CD4-positive, alpha-beta T cell (primary cell): ENCODE measurements around the gene CRNKL1. TPM values are rescaled to one million over a fixed set of nuclear protein-coding genes. Genes with fewer than 3 reads are reported as not detected.

Experiments
- ATAC-seq: fragments of 200-7000 bp; cut with Tn5 transposase; one replicate; pipeline ENCODE4 v1.10.0; 2022; ENCODE audit warnings: mild to moderate bottlenecking; ENCODE audit not compliant: poor library complexity
- CTCF ChIA-PET: fragments of 350-600 bp; sonication (Branson Sonifier 250); formaldehyde crosslinking; loops from one replicate; lab custom pipeline; 2021; ENCODE audit warnings: antibody characterized with exemption, inconsistent platforms; lab: Charles Lee
- POLR2A ChIA-PET: fragments of 350-600 bp; sonication (Branson Sonifier 250); formaldehyde crosslinking; loops from one replicate; lab custom pipeline; 2021; ENCODE audit warnings: antibody characterized with exemption, inconsistent platforms; lab: Charles Lee
- DNase-seq, 14 experiments: peaks; one replicate each; pipeline ENCODE4 v3.0.0-alpha.2; 2013 to 2020; ENCODE audit warnings: mixed read lengths in 2 of 14
- H3K27ac ChIP-seq, 2 donors: one replicate each; pipeline versions ENCODE4 v1.5.1 to v1.7.0; 2013; ENCODE audit warnings: low read length in 2 of 2, low read depth in 1 of 2, mild to moderate bottlenecking in 1 of 2
- H3K27me3 ChIP-seq, 2 experiments: 1 replicate in 1 of 2; 2 replicates in 1 of 2; pipeline versions ENCODE4 v1.6.1 to v1.7.0; 2013; ENCODE audit warnings: low read length in 2 of 2, control low read depth in 1 of 2, mild to moderate bottlenecking in 1 of 2, moderate library complexity in 1 of 2; ENCODE audit not compliant: insufficient read depth in 2 of 2, control insufficient read depth in 1 of 2
- H3K36me3 ChIP-seq: one replicate; pipeline ENCODE4 v1.6.1; 2013; ENCODE audit warnings: low read length, control low read depth; ENCODE audit not compliant: insufficient read depth
- H3K4me1 ChIP-seq: one replicate; pipeline ENCODE4 v1.6.1; 2013; ENCODE audit warnings: low read length, control low read depth; ENCODE audit not compliant: insufficient read depth
- H3K4me3 ChIP-seq: one replicate; pipeline ENCODE4 v1.5.1; 2013; ENCODE audit warnings: mild to moderate bottlenecking, low read length, moderate library complexity
- H3K9me3 ChIP-seq, 2 experiments: 1 replicate in 1 of 2; 2 replicates in 1 of 2; pipeline versions ENCODE4 v1.6.1 to v1.7.0; 2013; ENCODE audit warnings: low read length in 2 of 2, mild to moderate bottlenecking in 2 of 2, control low read depth in 1 of 2, moderate library complexity in 1 of 2; ENCODE audit not compliant: control insufficient read depth in 1 of 2, insufficient read depth in 1 of 2
- H3K27ac Mint-ChIP-seq: one replicate; pipeline ENCODE4 v1.8.0; 2020; ENCODE audit warnings: mixed read lengths
- H3K27me3 Mint-ChIP-seq: one replicate; pipeline ENCODE4 v1.8.0; 2021; ENCODE audit warnings: mixed read lengths
- H3K36me3 Mint-ChIP-seq: one replicate; pipeline ENCODE4 v1.8.0; 2021; ENCODE audit warnings: low read depth, mixed read lengths
- H3K4me1 Mint-ChIP-seq: one replicate; pipeline ENCODE4 v1.8.0; 2021; ENCODE audit warnings: low read depth, mixed read lengths
- H3K4me3 Mint-ChIP-seq: one replicate; pipeline ENCODE4 v1.8.0; 2020; ENCODE audit warnings: mild to moderate bottlenecking, mixed read lengths
- H3K9me3 Mint-ChIP-seq: one replicate; pipeline ENCODE4 v1.8.0; 2020; ENCODE audit warnings: mixed read lengths
- intact Hi-C, 2 experiments: fragments of 100-400 bp; cut with DNase I in 1 of 2; cut with micrococcal nuclease in 1 of 2; formaldehyde crosslinking; loops; one replicate each; pipeline versions ENCODE4 v1.15.1 to v1.9.0; 2023 to 2025; cut with DNase I, micrococcal nuclease
- total RNA-seq, 174 experiments: library from RNA in 2 of 174; stranded (reverse) in 2 of 174; gene quantifications; one replicate each; pipeline ENCODE4 v1.2.3 and lab custom pipeline; 2021 to 2026
- TF ChIP-seq, protein P1 (sequence below): fragments of 200-600 bp; IDR thresholded peaks from one replicate; pipeline ENCODE4 v1.8.0; 2022; ENCODE audit warnings: antibody characterized with exemption, mild to moderate bottlenecking

CRNKL1 gene
- total RNA-seq, 2 experiments from 2014 or later = 24.3 to 26.1 TPM

DNA sequence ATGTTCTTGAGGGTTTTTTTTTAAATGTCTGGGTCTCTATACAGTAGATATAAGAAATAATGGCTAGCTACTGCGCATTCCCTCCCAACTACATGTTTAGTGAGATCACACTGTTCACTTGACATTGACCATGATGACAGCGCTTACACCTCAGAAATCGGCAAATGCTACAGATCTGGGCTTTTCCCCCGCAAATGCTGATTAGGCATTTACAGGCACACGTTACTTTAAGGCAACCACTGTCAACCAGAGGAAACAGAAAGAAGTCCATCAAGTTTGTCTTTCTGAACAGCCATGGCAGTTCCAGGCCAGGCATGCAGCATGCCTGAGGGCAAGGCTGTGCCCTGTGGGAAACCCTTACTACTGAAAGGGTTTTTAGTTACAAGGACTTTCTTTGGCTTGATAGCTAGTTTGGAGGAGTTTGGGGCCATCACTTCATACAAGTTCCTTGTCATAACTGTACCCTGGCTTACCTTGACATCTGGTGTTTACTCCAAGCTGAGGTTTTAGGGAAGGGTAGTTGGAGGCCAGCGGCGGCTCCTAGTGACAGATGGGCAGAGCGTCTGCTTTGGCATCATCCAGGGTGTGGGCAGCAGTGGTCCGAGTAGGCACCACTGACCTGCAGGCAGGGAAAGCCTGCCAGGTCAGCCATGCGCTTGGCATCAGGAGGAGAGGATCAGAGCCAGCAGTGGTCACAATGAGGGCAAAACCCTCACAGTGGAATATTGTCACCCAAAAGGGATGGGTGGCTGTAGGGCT lies 43.0 kb upstream of the CRNKL1 start:
- intact Hi-C loops = no loop called here
- H3K9me3 Mint-ChIP-seq = no peaks in the 10 kb centered on the region
- Histone ChIP-seq H3K27me3 (no peaks in the 10 kb centered on the region), H3K4me1 (no peaks in the 10 kb centered on the region), H3K4me3 (no peak overlapping the region), H3K9me3 (no peaks in the 10 kb centered on the region), H3K27ac (no peak overlapping the region), H3K36me3 (no peaks in the 10 kb centered on the region)
- H3K4me1 Mint-ChIP-seq = no peaks in the 10 kb centered on the region
- no peaks in the 10 kb centered on the region for H3K36me3 Mint-ChIP-seq
- H3K27me3 Mint-ChIP-seq = peaks cover 18% of the 10 kb centered on the region
- no peak for DNase-seq
- no peak overlapping the region for H3K4me3 Mint-ChIP-seq
- ATAC-seq = no peak
- TF ChIP-seq, protein P1, sequence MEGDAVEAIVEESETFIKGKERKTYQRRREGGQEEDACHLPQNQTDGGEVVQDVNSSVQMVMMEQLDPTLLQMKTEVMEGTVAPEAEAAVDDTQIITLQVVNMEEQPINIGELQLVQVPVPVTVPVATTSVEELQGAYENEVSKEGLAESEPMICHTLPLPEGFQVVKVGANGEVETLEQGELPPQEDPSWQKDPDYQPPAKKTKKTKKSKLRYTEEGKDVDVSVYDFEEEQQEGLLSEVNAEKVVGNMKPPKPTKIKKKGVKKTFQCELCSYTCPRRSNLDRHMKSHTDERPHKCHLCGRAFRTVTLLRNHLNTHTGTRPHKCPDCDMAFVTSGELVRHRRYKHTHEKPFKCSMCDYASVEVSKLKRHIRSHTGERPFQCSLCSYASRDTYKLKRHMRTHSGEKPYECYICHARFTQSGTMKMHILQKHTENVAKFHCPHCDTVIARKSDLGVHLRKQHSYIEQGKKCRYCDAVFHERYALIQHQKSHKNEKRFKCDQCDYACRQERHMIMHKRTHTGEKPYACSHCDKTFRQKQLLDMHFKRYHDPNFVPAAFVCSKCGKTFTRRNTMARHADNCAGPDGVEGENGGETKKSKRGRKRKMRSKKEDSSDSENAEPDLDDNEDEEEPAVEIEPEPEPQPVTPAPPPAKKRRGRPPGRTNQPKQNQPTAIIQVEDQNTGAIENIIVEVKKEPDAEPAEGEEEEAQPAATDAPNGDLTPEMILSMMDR = no peak
- POLR2A ChIA-PET = no interaction called here
- CTCF ChIA-PET = no interaction called here
- no peak overlapping the region for H3K27ac Mint-ChIP-seq

DNA sequence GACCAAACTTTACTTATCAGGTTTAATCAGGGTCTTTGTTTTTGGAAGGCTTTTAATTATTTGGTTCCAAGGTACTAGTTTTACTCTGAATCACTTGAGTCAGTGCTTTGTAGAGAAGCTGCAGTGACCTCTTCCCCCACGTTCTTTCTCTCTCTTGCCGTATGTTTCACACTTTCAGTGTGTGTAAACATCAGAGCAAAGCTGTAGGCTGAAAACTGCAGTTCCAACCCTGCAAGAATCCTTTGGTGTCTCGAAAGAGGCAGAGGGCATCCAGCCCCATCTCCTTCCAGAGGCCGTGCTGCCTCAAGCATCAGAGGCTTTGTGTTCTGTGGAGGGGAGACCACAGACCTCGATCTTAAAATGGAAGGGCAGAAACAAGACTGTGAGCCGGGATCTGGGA lies 42.1 kb upstream of the CRNKL1 start:
- no peaks in the 10 kb centered on the region for H3K4me1 ChIP-seq
- H3K27me3 Mint-ChIP-seq = peaks cover 13% of the 10 kb centered on the region
- no peaks in the 10 kb centered on the region for H3K9me3 Mint-ChIP-seq
- ChIA-PET POLR2A (no interaction called here), CTCF (no interaction called here)
- no peaks in the 10 kb centered on the region for H3K36me3 ChIP-seq
- DNase-seq (no peak), ATAC-seq (no peak)
- no peak overlapping the region for H3K4me3 Mint-ChIP-seq
- no peak overlapping the region for H3K27ac ChIP-seq
- H3K4me3 ChIP-seq = no peak overlapping the region
- H3K27ac Mint-ChIP-seq = no peak overlapping the region
- H3K27me3 ChIP-seq = no peaks in the 10 kb centered on the region
- no peaks in the 10 kb centered on the region for H3K4me1 Mint-ChIP-seq
- TF ChIP-seq, protein P1 = no peak
- no peaks in the 10 kb centered on the region for H3K9me3 ChIP-seq
- H3K36me3 Mint-ChIP-seq = no peaks in the 10 kb centered on the region
- intact Hi-C loops = no loop called here

DNA sequence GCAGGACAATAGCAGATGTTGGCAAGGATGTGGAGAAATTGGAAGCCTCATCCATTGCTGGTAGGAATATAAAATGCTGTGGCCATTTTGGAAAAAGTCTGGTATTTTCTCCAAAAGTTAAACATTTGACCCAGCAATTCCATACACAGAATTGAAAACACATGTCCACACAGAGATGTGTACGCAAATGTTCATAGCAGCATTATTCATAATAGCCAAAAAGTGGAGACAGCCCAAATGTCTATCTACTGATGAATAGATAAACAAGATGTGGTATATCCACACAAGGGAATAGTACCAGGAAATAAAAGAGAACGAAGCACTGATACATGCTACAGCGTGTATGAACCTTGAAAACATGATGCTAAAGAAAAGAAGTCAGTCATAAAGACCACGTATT lies 40.6 kb upstream of the CRNKL1 start:
- no peak overlapping the region for H3K4me3 ChIP-seq
- no peaks in the 10 kb centered on the region for H3K9me3 ChIP-seq
- H3K27me3 Mint-ChIP-seq = peaks cover 5% of the 10 kb centered on the region
- H3K9me3 Mint-ChIP-seq = no peaks in the 10 kb centered on the region
- no peaks in the 10 kb centered on the region for H3K4me1 ChIP-seq
- H3K4me1 Mint-ChIP-seq = no peaks in the 10 kb centered on the region
- no peaks in the 10 kb centered on the region for H3K36me3 ChIP-seq
- H3K27ac ChIP-seq = no peak overlapping the region
- DNase-seq (no peak), ATAC-seq (no peak)
- POLR2A ChIA-PET = no interaction called here
- H3K27me3 ChIP-seq = no peaks in the 10 kb centered on the region
- H3K4me3 Mint-ChIP-seq = no peak overlapping the region
- intact Hi-C loops = no loop called here
- TF ChIP-seq, protein P1 = no peak
- H3K27ac Mint-ChIP-seq = no peak overlapping the region
- no peaks in the 10 kb centered on the region for H3K36me3 Mint-ChIP-seq
- CTCF ChIA-PET = no interaction called here
